ENCODE measurements around the gene RAD18. TPM values are rescaled to one million over a fixed set of nuclear protein-coding genes. Genes with fewer than 3 reads are reported as not detected.

Gene RAD18
- total RNA-seq, 1 donor from 2014 or later = 6.0 TPM

GRCh38 chr3:8909160-8909559 lies 54.1 kb downstream of the RAD18 start:
- DNase-seq (ENCODE audit: low read depth) = no peak
- Histone ChIP-seq H3K36me3 (ENCODE audit: insufficient read depth, low read length) (peaks cover 6% of the 10 kb centered on the region), H3K4me3 (ENCODE audit: insufficient read depth, low read depth, low read length) (no peak overlapping the region), H3K27me3 (ENCODE audit: insufficient read depth, low read length) (no peaks in the 10 kb centered on the region), H2AFZ (ENCODE audit: low read depth, low read length) (no peak overlapping the region), H3K79me2 (ENCODE audit: insufficient read depth, low read length) (no peaks in the 10 kb centered on the region), H3K9ac (ENCODE audit: low read length) (no peak overlapping the region), H3K27ac (ENCODE audit: low read depth, low read length) (no peak overlapping the region), H3K4me2 (ENCODE audit: low read length) (no peak overlapping the region), H3K9me3 (ENCODE audit: insufficient read depth, low read depth, low read length) (no peaks in the 10 kb centered on the region), H4K20me1 (ENCODE audit: insufficient read depth, low read length) (no peaks in the 10 kb centered on the region), H3K4me1 (ENCODE audit: insufficient read depth, low read length) (no peaks in the 10 kb centered on the region)
- Mint-ChIP-seq H3K27me3 (ENCODE audit: low read depth, unreplicated experiment) (no peaks in the 10 kb centered on the region), H3K9me3 (ENCODE audit: unreplicated experiment) (no peaks in the 10 kb centered on the region), H3K4me1 (ENCODE audit: low read depth, unreplicated experiment) (no peaks in the 10 kb centered on the region), H3K36me3 (ENCODE audit: low read depth, unreplicated experiment) (no peaks in the 10 kb centered on the region), H3K4me3 (ENCODE audit: unreplicated experiment) (no peak overlapping the region), H3K27ac (ENCODE audit: unreplicated experiment) (no peak overlapping the region)
- TF ChIP-seq EZH2 (IDR thresholded peaks at IDR 0.05; ENCODE audit: insufficient read depth, low read length) (no peak), CTCF (IDR thresholded peaks at IDR 0.05; ENCODE audit: insufficient read depth, low read depth, low read length) (no peak)
- FAIRE-seq = no peak

DNA sequence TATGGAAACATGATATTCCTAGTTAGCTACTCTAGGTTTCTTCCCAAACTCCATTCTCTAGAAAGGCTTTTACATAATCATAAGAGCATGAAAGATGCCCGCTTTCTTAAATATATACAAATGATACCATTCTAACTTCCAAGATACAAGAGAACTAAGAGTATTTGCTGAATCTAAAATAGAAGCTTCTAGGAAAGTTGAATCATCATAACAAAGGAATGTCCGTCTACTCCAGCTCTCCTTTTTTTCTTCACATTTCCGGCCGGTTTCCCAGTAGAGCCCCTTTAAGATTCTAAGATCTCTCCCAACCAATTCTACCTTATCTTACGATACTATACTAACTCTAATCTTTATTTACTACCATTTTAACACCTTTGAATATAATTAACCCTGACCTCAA lies 60.1 kb downstream of the RAD18 start:
- DNase-seq (ENCODE audit: low read depth) (peak; percentile 62), FAIRE-seq (no peak)
- Mint-ChIP-seq H3K4me1 (ENCODE audit: low read depth, unreplicated experiment) (peaks cover 7% of the 10 kb centered on the region), H3K27me3 (ENCODE audit: low read depth, unreplicated experiment) (no peaks in the 10 kb centered on the region), H3K36me3 (ENCODE audit: low read depth, unreplicated experiment) (peaks cover 3% of the 10 kb centered on the region), H3K9me3 (ENCODE audit: unreplicated experiment) (no peaks in the 10 kb centered on the region), H3K27ac (ENCODE audit: unreplicated experiment) (no peak overlapping the region), H3K4me3 (ENCODE audit: unreplicated experiment) (no peak overlapping the region)
- H2AFZ ChIP-seq (ENCODE audit: low read depth, low read length) = no peak overlapping the region
- H3K4me3 ChIP-seq (ENCODE audit: insufficient read depth, low read depth, low read length) = no peak overlapping the region
- no peak overlapping the region for H3K9ac ChIP-seq (ENCODE audit: low read length)
- peak overlapping the region; percentile 4 for H3K4me2 ChIP-seq (ENCODE audit: low read length)
- H3K4me1 ChIP-seq (ENCODE audit: insufficient read depth, low read length) = no peaks in the 10 kb centered on the region
- peaks cover 3% of the 10 kb centered on the region for H3K36me3 ChIP-seq (ENCODE audit: insufficient read depth, low read length)
- H3K79me2 ChIP-seq (ENCODE audit: insufficient read depth, low read length) = no peaks in the 10 kb centered on the region
- H4K20me1 ChIP-seq (ENCODE audit: insufficient read depth, low read length) = no peaks in the 10 kb centered on the region
- H3K9me3 ChIP-seq (ENCODE audit: insufficient read depth, low read depth, low read length) = no peaks in the 10 kb centered on the region
- no peak for TF ChIP-seq EZH2 (IDR thresholded peaks at IDR 0.05; ENCODE audit: insufficient read depth, low read length)
- no peak for TF ChIP-seq CTCF (IDR thresholded peaks at IDR 0.05; ENCODE audit: insufficient read depth, low read depth, low read length)
- H3K27ac ChIP-seq (ENCODE audit: low read depth, low read length) = peak overlapping the region; percentile 41
- no peaks in the 10 kb centered on the region for H3K27me3 ChIP-seq (ENCODE audit: insufficient read depth, low read length)

DNA sequence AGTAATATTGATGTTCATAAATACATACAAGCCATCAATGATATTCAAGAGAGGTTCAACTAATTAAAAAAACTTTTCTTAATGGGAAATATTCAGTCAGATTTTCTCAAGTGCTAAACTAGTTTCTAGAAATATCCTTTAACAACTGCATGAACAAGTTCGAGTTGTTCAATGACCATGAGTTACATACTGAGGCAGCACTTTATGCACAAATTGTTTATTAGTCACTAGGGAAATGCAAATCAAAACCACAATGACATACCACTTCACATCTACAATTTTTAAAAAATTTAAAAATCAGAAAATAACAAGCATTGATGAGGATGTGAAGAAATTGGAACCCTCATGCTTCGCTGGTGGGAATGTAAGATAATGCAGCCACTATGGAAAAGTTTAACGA lies 62.4 kb downstream of the RAD18 start:
- Histone ChIP-seq H3K4me2 (ENCODE audit: low read length) (no peak overlapping the region), H2AFZ (ENCODE audit: low read depth, low read length) (no peak overlapping the region), H3K36me3 (ENCODE audit: insufficient read depth, low read length) (no peaks in the 10 kb centered on the region), H4K20me1 (ENCODE audit: insufficient read depth, low read length) (no peaks in the 10 kb centered on the region), H3K9ac (ENCODE audit: low read length) (no peak overlapping the region), H3K4me1 (ENCODE audit: insufficient read depth, low read length) (no peaks in the 10 kb centered on the region), H3K27ac (ENCODE audit: low read depth, low read length) (no peak overlapping the region), H3K79me2 (ENCODE audit: insufficient read depth, low read length) (no peaks in the 10 kb centered on the region), H3K27me3 (ENCODE audit: insufficient read depth, low read length) (no peaks in the 10 kb centered on the region), H3K4me3 (ENCODE audit: insufficient read depth, low read depth, low read length) (no peak overlapping the region), H3K9me3 (ENCODE audit: insufficient read depth, low read depth, low read length) (no peaks in the 10 kb centered on the region)
- Mint-ChIP-seq H3K27me3 (ENCODE audit: low read depth, unreplicated experiment) (no peaks in the 10 kb centered on the region), H3K36me3 (ENCODE audit: low read depth, unreplicated experiment) (peaks cover 4% of the 10 kb centered on the region), H3K4me1 (ENCODE audit: low read depth, unreplicated experiment) (peaks cover 7% of the 10 kb centered on the region), H3K4me3 (ENCODE audit: unreplicated experiment) (no peak overlapping the region), H3K27ac (ENCODE audit: unreplicated experiment) (no peak overlapping the region), H3K9me3 (ENCODE audit: unreplicated experiment) (no peaks in the 10 kb centered on the region)
- DNase-seq (ENCODE audit: low read depth) (no peak), FAIRE-seq (no peak)
- TF ChIP-seq CTCF (IDR thresholded peaks at IDR 0.05; ENCODE audit: insufficient read depth, low read depth, low read length) = no peak
- TF ChIP-seq EZH2 (IDR thresholded peaks at IDR 0.05; ENCODE audit: insufficient read depth, low read length) = no peak

Data from astrocyte (in vitro differentiated cells and primary cell).